CD1c-positive myeloid dendritic cell (primary cell): ENCODE results near the gene CCDC27.

Experiments
- DNase-seq: peaks from one replicate; pipeline ENCODE4 v3.0.0-alpha.2; 2016; ENCODE audit errors: extremely low spot score

The CCDC27 gene

DNA sequence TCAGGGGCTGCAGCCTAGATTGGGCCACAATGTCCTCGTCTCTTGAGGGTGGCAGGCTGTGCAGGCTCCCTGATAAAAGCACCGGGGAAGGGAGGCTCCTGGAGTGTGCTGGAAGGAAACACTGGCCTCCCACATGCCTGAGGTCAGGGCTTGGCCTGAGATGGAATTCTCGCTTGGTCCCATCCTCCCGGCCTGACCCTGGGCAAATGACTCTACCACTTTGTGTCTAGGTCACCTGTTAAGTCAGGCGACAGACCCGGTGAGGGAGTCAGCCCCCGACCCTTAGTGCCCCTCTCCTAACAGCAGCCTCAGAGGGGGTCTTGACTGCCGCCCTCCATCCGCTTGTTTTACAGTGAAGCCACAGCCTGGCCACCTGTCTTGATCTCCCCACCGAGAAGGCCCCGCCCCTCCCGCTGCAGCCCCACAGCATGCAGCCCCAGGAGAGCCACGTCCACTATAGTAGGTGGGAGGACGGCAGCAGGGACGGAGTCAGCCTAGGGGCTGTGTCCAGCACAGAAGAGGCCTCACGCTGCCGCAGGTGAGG, 22.8 kb downstream of the CCDC27 start:
- DNase-seq, result no peak

DNA sequence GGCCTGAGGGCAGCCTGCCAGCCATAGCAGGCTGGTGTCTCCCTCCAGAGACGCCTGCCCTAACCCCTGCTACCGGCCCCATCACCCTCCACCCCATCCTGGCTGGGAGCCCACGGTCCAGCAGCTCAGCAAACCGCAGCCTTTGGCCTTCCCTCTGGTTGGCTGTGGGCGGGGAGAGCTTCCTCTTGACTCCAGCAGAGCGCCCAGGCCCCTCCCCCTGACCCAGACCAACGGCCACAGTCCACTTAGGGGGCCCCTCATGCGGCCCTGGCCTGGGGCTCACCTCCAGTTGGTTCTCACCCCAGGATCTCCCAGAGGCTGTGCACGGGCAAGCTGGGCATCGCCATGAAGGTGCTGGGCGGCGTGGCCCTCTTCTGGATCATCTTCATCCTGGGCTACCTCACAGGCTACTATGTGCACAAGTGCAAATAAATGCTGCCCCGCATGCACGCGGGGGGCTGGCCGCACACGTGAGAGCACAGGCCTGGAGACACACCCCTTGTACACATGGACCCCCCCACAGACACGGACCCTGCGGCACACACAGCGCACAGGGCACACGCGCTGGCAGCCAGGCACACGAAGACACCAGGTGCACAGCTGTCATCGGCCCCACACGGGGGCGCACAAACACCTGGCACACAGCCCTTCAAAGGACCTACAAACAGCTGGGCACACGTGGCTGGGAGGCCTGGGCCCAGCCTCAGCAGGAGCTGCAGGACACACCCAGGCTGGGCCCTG, 23.4 kb downstream of the CCDC27 start:
- peak; percentile 76 for DNase-seq

DNA sequence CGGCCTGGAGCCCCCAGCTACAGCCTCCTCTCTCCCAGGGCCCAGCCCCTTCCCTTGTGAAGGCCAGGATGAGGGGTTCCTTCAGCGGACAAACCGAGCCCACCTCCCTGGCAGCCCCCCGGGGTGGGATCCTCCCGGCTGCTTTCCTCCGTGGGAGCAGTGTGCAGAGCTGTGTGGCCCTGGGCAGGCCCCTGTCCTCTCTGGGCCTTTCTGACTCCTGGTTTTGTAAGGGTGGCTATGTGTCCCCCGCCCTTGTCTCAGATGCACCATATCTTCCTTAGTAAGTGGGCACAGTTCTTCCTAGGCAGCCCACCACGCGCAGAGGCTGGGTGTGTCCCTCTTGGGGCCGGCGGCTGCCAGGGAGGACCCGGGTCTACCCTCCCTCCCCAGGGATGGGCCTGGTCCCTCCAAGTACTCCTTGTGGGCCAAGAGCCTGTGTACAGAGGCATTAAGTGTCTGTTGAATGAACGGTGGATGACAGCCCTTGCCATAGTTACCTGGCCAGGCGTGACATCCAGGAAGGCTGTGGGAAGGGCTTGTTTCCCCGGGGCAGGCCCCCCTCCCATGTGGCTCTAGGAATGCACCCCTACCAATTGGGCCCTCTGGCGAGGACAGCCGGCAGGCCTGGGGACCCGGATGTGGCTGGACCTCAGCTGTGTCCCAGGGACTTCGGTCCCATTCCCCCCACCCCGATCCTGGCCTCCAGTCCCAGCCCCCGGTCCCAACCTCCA, 24.1 kb downstream of the CCDC27 start:
- no peak for DNase-seq

DNA sequence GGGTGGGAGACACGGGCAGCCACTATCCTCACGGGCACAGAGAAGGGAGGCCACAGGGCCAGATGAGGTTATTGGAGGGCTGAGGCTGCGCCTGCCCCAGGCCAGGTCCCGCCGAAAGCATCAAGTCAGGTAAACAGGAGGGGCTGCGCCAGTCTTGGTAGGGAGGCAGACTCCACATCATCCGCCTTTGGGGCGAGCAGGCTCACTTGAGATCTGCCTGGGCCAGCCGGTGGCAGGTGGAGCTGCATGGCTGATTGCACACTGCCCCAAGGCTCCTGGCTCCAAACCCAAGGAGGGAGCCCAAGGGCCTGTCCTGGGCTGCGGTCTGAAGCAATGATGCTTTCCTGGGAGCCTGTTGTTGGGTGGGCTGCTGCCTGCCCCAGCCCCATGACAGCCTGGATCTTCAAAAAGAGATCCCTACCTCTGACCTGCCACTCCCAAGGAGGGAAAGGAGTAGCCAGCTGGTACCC, 24.9 kb downstream of the CCDC27 start:
- no peak for DNase-seq

DNA sequence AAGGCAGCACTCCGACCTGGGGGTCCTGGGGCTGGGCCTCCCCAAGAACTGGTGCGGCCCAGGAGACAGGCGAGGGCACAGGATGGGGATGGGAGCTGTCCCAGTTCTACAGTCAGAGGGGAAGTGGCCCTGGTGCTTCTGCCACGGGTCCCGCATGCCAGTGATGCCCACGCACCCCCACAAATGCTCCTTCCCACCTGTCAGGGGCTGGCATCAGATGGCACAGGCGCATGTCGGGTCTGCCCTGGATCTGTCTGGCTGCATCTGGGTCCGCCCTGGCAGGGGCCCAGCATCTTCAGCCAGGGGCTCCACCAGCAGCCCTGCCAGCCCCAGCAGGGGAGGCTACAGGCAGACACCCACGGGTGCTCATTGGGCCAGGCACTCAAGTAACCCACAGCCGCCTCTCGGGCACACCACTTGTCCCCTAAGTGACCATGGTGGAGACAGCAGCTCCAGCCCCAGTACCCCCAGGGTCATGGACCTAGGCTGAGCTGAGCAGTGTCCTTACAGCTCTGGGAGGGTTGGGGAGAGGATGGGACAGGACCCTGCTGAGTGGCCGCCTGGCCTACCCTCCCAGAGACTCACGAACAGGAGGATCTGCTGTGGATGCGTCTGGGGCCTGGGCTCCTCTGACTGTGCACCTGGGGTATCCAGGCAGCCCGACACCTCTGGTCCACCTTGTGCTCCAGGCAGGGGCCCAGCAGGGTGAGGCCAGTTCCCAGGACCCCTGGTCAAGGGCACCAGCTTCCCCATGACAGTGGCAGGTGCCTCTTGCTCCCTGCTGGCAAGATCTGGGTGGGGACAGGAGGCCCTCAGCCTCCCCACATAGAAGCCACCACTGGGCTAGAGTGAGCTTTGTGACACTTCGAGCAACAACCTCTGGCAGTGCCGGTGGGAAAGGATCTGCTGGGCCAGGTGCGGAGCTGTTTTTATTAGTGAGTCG, 25.7 kb downstream of the CCDC27 start:
- no peak for DNase-seq

DNA sequence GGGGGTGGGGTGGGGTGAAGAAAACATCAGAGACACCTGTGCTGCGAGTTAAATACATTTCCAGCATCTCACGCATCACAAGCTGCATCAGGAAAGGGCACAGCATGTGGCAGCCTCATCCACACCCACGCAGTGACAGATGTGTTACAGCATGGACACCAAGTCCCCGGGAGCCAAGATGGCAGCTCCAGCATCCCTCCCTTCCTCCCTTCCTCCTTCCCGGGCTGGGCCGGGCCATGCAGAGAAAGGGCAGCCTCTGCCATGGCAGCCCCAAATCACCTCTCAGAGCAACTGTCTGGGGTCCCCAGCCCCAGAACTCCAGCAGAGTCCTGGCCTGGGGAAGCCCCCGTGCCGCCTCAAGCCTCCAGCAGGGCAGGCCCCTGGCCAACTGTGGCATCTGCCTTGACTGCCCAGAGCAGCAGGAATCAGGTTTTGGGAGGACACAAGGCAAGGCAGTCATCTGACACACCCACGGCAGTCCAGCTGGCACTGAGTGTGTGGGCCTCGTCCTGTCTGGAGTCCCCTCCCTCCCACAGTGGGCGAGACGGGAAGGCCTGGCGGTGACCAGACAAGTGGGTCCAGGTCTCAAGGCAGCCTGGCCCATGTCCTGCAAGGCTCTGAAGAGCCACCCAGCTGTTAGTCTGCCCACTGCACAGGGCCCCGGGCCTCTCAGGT, 26.5 kb downstream of the CCDC27 start:
- peak; percentile 29 for DNase-seq

DNA sequence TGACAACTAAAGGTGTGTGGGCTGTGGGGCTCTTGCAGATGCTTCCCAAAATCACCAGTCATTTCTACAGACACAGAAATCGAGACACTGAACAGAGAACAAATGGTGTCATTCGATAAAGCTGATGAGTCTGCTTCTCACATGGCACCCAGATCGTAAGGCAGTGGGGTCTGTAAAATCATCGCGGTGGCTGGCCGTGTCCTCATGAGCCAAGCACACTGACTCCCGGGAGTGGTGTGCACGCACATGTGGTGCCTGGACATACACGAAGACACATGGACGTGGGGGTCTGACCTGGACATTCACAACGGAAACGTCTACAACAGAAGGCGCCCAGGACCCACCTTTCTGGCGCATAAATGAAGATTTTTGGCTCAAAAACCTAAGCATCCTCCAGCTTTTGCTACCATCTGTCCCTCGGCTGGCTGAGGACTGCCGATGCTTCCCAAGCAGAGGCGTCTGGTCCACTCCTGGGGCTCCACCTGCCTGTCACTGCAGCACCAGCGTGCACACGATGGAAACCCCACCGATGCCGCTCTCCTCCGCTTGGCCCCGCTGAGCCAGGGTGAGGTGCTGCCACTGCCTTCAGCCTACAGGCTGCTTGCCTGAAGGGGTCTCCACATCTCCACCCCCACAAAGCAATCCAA, 27.1 kb downstream of the CCDC27 start:
- no peak for DNase-seq

DNA sequence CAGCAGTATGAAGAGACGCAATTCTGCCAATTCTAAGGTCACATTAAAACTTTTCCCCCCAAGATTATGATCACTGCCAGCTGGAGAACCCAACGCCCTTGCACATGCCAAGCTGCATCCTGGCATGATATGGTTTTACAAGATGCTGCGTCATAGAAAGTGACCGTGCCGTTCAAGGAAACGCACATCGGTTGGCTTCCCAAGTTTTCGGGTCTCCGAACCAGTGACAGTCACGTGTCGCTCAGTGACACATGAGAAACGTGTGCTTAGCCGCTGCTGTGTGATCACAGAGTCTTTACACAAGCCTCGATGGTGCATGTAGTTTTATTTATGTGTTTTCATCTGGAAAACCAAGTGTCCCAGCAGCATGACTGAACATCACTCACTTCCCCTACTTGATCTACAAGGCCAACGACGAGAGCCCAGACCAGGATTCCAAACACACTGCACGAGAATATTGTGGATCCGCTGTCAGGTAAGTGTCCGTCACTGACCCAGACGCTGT, 27.7 kb downstream of the CCDC27 start:
- DNase-seq, result no peak

DNA sequence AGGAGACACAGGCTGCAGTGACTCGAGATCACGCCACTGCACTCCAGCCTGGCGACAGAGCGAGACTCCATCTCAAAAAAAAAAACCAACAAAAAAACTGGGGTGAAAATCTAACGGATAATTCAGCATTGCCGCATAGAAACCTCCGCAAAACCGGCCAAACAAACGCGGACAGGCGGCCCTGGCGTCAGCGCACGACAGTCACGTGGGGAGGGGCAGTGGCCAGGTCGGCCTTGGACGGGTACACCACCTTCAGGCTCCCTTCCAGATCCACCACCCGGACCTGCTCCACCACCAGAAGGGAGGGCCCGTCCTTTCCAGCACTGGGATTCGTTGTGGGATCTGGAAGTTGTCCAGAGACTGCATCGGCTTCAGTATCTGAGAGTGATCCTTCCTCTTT, 28.7 kb downstream of the CCDC27 start:
- no peak for DNase-seq

DNA sequence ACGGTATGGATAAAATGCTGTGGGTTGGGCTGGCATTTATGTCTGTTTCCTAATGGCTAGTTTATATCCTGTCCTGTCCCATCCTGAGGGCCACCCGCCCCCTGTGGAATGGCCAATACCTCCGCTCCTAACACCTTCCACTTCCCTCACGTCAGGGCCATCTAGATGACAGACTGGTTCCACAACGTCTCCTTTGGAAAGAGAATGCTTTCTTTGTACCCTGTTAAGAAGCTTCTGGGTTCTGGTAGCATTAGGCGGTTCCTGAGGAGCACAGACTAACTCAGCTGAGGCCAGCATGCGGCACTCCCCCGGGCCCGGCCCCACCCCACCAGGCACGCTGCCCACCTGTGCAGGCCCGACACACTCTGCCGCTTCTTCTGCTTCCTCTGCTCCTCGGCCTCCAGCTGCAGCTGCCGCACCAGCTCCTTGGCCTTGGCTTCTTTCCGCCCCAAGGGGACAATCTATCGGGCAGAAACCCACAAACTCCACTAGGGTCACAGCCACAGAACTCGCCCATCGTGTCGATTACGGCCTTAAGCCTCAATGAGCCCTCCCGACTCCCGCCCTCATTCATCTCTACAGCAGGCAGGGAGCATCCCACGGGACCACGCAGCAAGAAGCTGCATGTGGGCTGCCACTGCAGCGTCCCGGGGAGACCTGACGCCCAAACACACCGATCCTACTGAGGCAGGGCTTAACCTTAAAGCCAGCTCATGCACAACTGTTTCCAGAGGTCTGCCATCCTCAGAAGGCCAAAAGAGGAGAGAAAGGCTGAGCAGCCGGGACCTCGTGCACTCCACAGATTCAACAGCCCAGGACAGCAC, 31.6 kb downstream of the CCDC27 start:
- DNase-seq, result no peak

DNA sequence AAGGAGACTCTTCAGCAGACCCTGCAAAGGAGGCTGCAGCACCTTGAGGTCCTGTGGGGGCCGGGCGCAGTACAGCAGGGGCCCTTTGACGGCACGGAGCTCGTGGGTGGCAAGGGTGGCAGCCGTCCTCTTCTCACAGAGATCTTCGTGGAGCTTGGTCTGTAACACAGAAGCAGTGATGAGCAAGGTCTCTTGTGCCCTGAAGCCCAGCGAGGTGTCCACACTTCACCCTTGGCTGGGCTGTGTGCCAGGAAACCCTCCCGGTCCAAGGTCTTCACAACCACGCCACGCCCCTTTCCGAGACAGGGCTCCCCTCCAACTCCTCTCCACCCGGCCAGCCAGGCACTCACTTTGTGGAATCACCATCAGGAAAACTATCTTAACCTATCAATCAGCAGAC, 32.8 kb downstream of the CCDC27 start:
- no peak for DNase-seq

DNA sequence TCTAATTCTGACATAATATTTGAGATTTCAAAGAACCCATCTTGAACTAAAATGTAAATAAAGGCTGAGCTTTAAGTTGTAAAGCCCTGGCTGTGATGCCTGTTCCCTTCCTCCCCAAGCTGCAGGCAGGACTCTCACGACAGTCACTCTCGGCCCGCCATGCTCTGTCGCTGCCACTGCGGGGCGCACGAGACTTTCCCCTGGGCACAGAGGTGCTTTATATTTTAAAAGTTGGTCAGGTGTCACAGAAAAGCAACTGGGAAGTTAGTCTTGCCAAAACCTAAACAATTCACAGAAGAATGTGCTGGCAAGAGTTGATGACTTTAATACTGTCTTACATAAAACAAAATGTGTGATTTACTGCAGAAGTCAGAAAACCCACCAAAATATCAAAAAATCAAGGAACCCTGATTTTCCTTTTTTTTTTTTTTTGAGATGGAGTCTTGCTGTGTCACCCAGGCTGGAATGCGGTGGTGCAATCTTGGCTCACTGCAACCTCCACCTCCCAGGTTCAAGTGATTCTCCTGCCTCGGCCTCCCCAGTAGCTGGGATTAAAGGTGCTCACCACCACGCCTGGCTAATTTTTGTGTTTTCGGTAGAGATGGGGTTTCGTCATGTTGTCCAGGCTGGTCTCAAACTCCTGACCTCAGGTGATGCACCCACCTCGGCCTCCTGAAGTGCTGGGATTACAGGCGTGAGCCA, 33.4 kb downstream of the CCDC27 start:
- no peak for DNase-seq

DNA sequence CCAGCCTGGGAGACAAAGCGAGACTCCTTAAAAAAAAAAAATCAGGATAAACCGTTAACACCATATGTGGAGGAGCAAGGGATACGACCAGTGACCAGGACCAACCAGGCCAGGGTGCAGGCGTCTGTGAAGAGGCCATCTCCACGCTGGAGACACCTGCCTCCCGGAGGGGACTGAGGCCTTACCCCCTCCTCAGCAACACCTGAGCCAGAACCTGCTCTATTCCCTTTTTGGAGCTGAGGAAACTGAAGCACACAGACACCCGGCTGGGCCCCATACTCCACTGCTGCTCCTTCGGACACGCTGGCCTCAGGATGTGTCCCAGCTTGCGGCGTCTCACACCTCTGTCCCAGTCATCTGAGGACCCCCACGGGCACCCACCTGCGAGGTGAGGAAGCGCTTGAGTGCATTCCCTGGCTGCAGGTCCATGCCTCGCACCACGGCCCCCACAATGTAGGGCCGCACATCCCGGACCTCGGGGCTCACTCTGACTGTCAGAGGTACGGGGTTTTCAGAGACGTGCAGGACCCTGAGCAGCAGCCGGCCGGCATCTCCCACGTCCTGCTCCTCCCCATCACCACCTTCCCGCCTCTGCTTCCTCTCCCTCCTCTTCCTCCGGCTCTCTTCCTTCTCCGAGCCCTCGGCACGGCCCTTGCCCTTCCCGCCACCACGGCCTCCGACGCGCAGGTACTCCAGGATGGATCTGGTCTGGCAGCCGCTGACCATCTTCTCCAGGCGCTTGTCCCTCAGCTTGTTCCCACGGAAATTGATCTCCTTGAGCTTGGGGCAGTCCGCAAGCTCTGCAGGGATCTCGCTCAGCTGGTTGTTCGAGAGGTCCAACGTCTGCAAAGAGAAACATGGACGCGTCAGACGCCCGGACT, 34.5 kb downstream of the CCDC27 start:
- DNase-seq, result no peak

DNA sequence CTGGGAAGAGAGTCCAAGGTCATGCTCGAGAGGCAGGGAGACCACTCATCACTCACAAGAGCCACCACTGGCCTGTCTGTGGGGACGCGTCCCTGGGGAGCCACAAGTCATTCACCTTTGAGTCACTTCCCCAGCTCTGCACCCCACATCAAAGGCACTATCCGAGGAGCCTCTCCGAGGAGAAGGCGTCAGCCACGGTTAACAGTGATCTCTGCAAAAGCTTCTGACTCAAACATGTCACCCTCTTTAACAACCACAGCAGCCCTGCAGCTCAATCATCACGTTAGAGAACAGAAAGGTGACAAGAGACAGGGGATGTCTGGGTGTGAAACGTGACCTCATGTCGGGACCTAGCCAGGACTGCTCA, 35.1 kb downstream of the CCDC27 start:
- peak; percentile 2 for DNase-seq

DNA sequence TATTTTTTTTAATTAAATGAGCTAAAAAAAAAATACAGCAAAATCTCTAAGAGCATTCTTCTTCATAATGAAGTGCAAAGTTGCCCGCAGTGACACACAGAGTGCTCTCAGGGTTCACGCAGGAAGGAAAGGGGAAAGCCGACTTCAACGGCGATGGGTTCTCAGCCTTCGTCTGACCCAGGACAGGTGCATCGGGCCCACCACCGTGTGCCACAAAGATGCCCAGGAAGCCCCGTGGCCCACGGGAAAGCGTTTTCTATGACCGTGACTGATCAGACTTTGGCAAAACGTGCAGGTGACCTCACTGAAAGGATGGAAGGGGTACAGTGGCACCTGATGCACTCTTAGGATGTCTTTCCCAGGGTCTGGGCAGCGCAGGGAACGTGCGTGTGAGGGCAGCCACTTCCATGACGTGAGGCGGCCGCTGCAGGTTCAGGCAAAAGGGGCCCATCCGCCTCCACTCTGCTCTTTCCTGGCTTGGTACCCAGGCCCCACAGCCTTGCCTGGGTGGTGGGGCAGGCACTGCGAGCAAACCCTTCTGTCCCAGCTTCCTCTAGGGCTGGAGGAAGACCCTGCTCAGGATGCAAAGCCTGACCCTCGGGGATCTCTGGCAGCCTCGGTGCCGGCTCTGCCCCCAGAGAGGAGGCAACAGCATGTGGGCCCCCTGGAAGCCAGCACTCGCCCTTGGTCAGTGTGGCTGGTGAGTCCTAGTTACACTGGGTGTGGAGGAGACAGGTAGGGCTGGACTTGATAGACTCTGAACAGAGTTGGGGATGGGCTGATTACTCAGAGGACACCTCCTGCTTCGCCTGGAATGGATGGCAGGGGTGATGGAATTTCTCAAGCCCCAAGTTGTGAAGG, 35.7 kb downstream of the CCDC27 start:
- DNase-seq, result no peak

DNA sequence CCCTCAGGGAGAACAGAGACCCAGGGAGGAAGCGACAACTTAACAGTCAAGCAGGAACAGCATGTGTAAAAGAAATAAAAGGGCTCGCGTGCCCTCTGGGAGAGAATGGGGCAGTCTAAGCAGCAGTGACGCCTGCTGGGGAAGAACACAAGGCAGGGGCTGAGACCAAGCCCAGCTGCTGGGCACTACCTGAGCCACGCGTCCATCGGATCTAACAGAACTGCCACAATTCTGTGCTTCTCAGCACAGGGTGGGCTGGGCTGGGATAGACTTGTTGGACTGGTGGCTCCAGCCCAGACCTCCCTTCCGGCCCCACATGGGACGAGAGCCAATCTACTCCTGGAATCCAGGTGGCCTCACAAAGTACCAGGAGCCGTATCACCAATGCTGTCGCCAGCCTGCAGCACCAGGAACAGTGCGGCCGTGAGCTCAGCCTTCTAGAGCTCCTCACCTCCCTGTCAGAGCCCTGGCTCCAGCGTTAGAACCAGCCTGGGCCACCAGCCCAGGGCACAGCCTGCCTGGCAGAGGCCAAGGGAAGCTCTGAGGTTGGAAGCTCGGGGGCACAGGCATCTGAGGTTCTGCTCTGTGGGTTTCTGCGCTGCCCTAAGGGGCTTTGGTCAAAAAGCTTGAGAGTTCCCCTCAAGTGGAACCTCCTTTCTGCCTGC, 36.6 kb downstream of the CCDC27 start:
- DNase-seq, result no peak
